Uterus (tissue), 4 donors: ENCODE results near the gene CHCHD3. TPM values are rescaled to one million over a fixed set of nuclear protein-coding genes. Genes with fewer than 3 reads are reported as not detected.

ENCODE experiments used
- DNase-seq, 2 donors: peaks; one replicate each; pipeline ENCODE4 v3.0.0-alpha.2; 2019 to 2020
- H3K27ac ChIP-seq, 2 donors: fragments of 200-600 bp; sonication (generic); 1 replicate in 1 of 2; 2 replicates in 1 of 2; pipeline ENCODE4 v1.5.1; 2016 to 2018
- H3K27me3 ChIP-seq, 2 donors: fragments of 200-600 bp; sonication (generic); one replicate each; pipeline ENCODE4 v1.5.1; 2018 to 2019; ENCODE audit warnings: control low read depth in 1 of 2
- H3K36me3 ChIP-seq, 2 donors: fragments of 200-600 bp; sonication (generic); one replicate each; pipeline ENCODE4 v1.5.1; 2019; ENCODE audit warnings: control low read depth in 1 of 2
- H3K4me1 ChIP-seq, 2 donors: fragments of 200-600 bp; sonication (generic); one replicate each; pipeline ENCODE4 v1.5.1; 2018 to 2019; ENCODE audit warnings: control low read depth in 1 of 2
- H3K4me3 ChIP-seq, 2 donors: fragments of 200-600 bp; sonication (generic); 1 replicate in 1 of 2; 2 replicates in 1 of 2; pipeline ENCODE4 v1.5.1; 2018 to 2019; ENCODE audit warnings: mild to moderate bottlenecking in 1 of 2
- H3K9me3 ChIP-seq, 2 donors: fragments of 200-600 bp; sonication (generic); one replicate each; pipeline ENCODE4 v1.5.1; 2019; ENCODE audit warnings: control low read depth in 1 of 2
- POLR2A ChIP-seq, 2 donors: fragments of 450-650 bp; IDR thresholded peaks; one replicate each; pipeline ENCODE4 v1.6.1; 2016; ENCODE audit warnings: antibody characterized with exemption in 2 of 2, mild to moderate bottlenecking in 1 of 2, moderate library complexity in 1 of 2
- intact Hi-C: fragments of 100-400 bp; cut with DNase I; formaldehyde crosslinking; loops from one replicate; pipeline ENCODE4 v1.15.1; 2023; ENCODE audit warnings: low total_unique reads
- total RNA-seq, 4 donors: library from RNA; depleted of rRNA in 3 of 4; stranded (reverse); fragments of >200 nt in 3 of 4; gene quantifications; one replicate each; pipeline versions ENCODE4 v1.1.0 to v1.2.4, GENCODE V29; 2014 to 2023
- TF ChIP-seq, protein P1 (sequence below), 4 experiments: fragments of 200-600 bp in 2 of 4; fragments of 450-650 bp in 2 of 4; sonication (generic) in 2 of 4; IDR thresholded peaks; one replicate each; pipeline ENCODE4 v1.5.1; 2016 to 2019; ENCODE audit warnings: antibody characterized with exemption in 4 of 4, mild to moderate bottlenecking in 2 of 4, moderate library complexity in 1 of 4
- donor health status: DM: yes; HTN: yes; CAD: no.

Gene CHCHD3
- total RNA-seq, 4 donors from 2014 or later = 43.5 to 61.0 (median 47.6) TPM

DNA sequence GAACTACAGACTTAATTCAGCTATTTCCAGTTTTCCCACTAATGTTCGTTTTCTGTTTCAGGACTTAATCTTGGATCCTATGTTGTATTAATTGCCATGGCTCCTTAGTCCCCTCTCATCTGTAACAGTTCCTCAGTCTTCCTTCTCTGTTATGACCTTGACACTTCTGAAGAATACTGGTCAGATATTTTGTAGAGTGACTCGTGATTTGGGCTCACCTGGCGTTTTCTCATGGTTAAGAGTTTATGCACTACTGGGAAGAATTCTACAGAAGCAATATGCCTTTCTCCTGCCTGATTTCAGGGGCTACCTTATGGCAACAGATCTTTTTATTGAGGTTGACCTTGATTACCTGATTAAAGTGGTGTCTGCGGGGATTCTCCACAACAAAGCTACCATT, 239.4 kb downstream of the CHCHD3 start:
- Histone ChIP-seq H3K36me3 (no peaks in the 10 kb centered on the region), H3K4me3 (no peak overlapping the region), H3K27me3 (no peaks in the 10 kb centered on the region), H3K4me1 (no peaks in the 10 kb centered on the region), H3K9me3 (no peaks in the 10 kb centered on the region), H3K27ac (no peak overlapping the region)
- DNase-seq = no peak
- intact Hi-C loops = no loop called here
- TF ChIP-seq, protein P1, sequence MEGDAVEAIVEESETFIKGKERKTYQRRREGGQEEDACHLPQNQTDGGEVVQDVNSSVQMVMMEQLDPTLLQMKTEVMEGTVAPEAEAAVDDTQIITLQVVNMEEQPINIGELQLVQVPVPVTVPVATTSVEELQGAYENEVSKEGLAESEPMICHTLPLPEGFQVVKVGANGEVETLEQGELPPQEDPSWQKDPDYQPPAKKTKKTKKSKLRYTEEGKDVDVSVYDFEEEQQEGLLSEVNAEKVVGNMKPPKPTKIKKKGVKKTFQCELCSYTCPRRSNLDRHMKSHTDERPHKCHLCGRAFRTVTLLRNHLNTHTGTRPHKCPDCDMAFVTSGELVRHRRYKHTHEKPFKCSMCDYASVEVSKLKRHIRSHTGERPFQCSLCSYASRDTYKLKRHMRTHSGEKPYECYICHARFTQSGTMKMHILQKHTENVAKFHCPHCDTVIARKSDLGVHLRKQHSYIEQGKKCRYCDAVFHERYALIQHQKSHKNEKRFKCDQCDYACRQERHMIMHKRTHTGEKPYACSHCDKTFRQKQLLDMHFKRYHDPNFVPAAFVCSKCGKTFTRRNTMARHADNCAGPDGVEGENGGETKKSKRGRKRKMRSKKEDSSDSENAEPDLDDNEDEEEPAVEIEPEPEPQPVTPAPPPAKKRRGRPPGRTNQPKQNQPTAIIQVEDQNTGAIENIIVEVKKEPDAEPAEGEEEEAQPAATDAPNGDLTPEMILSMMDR (IDR thresholded peaks at IDR 0.05) = no peak
- TF ChIP-seq POLR2A (IDR thresholded peaks at IDR 0.05) = no peak

DNA sequence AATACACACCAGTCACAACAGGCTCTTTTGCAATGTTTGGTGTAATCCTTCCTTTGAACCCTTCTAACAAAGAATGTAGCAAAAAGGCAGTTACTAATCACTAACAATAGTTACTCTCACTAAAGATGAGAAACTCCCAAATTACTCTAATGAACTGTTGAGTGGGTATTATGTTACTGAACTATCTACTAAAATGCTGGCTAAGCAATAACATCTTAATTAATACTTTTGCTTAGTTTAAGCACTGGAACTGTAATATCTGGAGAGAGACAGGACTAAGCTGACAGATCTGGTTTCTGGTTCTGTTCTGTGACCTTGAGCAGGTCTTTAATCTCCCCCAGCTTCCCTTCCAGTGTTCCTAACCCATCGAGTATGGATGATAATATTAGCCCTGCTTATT, 241.7 kb downstream of the CHCHD3 start:
- no peaks in the 10 kb centered on the region for H3K4me1 ChIP-seq
- no peak overlapping the region for H3K4me3 ChIP-seq
- H3K36me3 ChIP-seq = no peaks in the 10 kb centered on the region
- no peak for TF ChIP-seq POLR2A (IDR thresholded peaks at IDR 0.05)
- TF ChIP-seq, protein P1 (IDR thresholded peaks at IDR 0.05) = no peak
- no peaks in the 10 kb centered on the region for H3K27me3 ChIP-seq
- no peaks in the 10 kb centered on the region for H3K9me3 ChIP-seq
- no peak overlapping the region for H3K27ac ChIP-seq
- DNase-seq = no peak
- intact Hi-C loops = no loop called here

DNA sequence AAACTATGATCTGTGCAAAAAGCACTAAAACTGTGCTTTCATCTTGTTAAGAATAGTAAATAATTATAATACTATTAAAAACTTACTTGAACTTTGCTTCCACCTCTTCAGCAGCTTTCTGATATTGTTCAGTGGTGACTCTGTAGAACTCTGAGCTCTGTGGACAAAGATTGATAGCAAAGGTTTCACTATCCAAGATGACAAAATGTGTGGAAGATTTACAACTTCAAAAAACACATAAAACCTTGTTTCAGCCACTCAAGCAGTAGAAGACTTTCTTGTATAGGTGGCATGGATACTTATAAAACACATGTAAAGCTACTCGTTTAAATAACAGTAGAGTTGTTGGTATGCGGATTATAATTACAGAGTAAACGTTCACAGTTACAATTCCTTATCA, 243.6 kb downstream of the CHCHD3 start:
- Histone ChIP-seq H3K27ac (no peak overlapping the region), H3K4me1 (no peaks in the 10 kb centered on the region), H3K36me3 (no peaks in the 10 kb centered on the region), H3K4me3 (no peak overlapping the region), H3K9me3 (no peaks in the 10 kb centered on the region), H3K27me3 (no peaks in the 10 kb centered on the region)
- no peak for TF ChIP-seq POLR2A (IDR thresholded peaks at IDR 0.05)
- TF ChIP-seq, protein P1 (IDR thresholded peaks at IDR 0.05) = no peak
- no peak for DNase-seq
- intact Hi-C loops = no loop called here

DNA sequence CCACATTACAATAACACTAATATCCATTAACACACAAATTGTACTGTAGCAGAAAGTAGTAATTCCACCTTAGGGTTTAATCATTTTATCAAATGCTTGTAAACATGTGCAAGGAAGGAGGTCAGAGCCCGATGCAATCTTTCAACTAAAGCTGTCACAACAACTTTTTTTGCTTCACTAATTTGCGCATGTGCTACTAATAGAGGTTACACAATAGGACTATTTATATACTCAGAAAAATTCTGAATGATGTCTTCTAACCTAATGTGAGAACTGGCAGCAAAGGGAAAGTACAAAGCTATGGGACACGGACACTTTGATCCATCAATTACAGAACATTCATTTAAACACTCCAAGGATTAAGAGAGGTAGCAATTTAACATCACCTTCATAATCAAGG, 244.4 kb downstream of the CHCHD3 start:
- DNase-seq = no peak
- Histone ChIP-seq H3K27ac (no peak overlapping the region), H3K27me3 (no peaks in the 10 kb centered on the region), H3K4me3 (no peak overlapping the region), H3K36me3 (no peaks in the 10 kb centered on the region), H3K4me1 (no peaks in the 10 kb centered on the region), H3K9me3 (no peaks in the 10 kb centered on the region)
- no peak for TF ChIP-seq POLR2A (IDR thresholded peaks at IDR 0.05)
- TF ChIP-seq, protein P1 (IDR thresholded peaks at IDR 0.05) = no peak
- intact Hi-C loops = no loop called here

DNA sequence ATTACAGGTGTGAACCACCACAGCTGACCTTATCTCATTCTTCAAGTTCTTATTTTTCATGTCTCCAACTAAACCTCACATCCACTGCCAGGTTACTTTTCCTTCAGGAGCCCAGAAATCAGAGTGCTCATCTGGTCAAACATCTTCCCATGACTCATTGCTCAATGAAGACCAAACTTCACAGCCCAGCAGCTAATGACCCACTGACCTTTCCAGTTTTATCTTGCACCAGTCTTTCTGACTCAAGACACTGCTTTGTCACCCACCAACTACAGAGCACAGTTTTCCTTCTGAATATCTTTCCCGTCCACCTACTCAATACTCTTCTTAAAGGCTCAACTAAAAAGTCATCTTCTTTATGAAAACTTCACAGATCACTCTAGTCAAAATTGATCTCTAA, 245.1 kb downstream of the CHCHD3 start:
- no peak for TF ChIP-seq POLR2A (IDR thresholded peaks at IDR 0.05)
- TF ChIP-seq, protein P1 (IDR thresholded peaks at IDR 0.05) = no peak
- Histone ChIP-seq H3K27me3 (no peaks in the 10 kb centered on the region), H3K4me1 (no peaks in the 10 kb centered on the region), H3K27ac (no peak overlapping the region), H3K9me3 (no peaks in the 10 kb centered on the region), H3K36me3 (no peaks in the 10 kb centered on the region), H3K4me3 (no peak overlapping the region)
- intact Hi-C loops = no loop called here
- no peak for DNase-seq
